ENCODE data around the gene GON7.
"Not testable (repeated sequence)": the region's sequence is repeated elsewhere in the genome, so short reads cannot be mapped to it uniquely, and the experiment has no call there.

GON7 gene

GRCh38 chr14:93175492-93175891 lies 31.4 kb downstream of the GON7 start:
- no peak for TF ChIP-seq CTCF (IDR thresholded peaks at IDR 0.05; ENCODE audit: unreplicated experiment in 3 of 3)
- Mint-ChIP-seq H3K27ac (no peak overlapping the region), H3K9me3 (no peaks in the 10 kb centered on the region), H3K27me3 (ENCODE audit: low read depth) (peaks cover 4% of the 10 kb centered on the region), H3K4me3 (no peak overlapping the region), H3K36me3 (ENCODE audit: low read depth) (no peaks in the 10 kb centered on the region), H3K4me1 (peaks cover 9% of the 10 kb centered on the region)

- H3K4me3 Mint-ChIP-seq; H3K27ac Mint-ChIP-seq; H3K9me3 Mint-ChIP-seq; H3K36me3 Mint-ChIP-seq (ENCODE audit: low read depth); H3K4me1 Mint-ChIP-seq; H3K27me3 Mint-ChIP-seq (ENCODE audit: low read depth): not testable (repeated sequence)
Observed at GRCh38 chr14:93174731-93175130, 32.1 kb downstream of the GON7 start.

GRCh38 chr14:93173943-93174395 lies 32.9 kb downstream of the GON7 start:
- Mint-ChIP-seq H3K4me3 (no peak overlapping the region), H3K9me3 (no peaks in the 10 kb centered on the region), H3K36me3 (ENCODE audit: low read depth) (no peaks in the 10 kb centered on the region), H3K4me1 (peaks cover 9% of the 10 kb centered on the region), H3K27me3 (ENCODE audit: low read depth) (peaks cover 4% of the 10 kb centered on the region), H3K27ac (no peak overlapping the region)
- TF ChIP-seq CTCF (IDR thresholded peaks at IDR 0.05; ENCODE audit: unreplicated experiment in 3 of 3) = no peak

- no peak overlapping the region for H3K27ac Mint-ChIP-seq
- H3K36me3 Mint-ChIP-seq (ENCODE audit: low read depth) = no peaks in the 10 kb centered on the region
- H3K4me1 Mint-ChIP-seq = peaks cover 6% of the 10 kb centered on the region
- no peak overlapping the region for H3K4me3 Mint-ChIP-seq
- H3K27me3 Mint-ChIP-seq (ENCODE audit: low read depth) = peaks cover 8% of the 10 kb centered on the region
- TF ChIP-seq CTCF (IDR thresholded peaks at IDR 0.05; ENCODE audit: unreplicated experiment in 3 of 3) = no peak
- no peaks in the 10 kb centered on the region for H3K9me3 Mint-ChIP-seq
Observed at GRCh38 chr14:93171376-93171775, 35.5 kb downstream of the GON7 start.

- H3K4me1 Mint-ChIP-seq; H3K4me3 Mint-ChIP-seq; H3K27ac Mint-ChIP-seq; H3K27me3 Mint-ChIP-seq (ENCODE audit: low read depth); H3K36me3 Mint-ChIP-seq (ENCODE audit: low read depth); H3K9me3 Mint-ChIP-seq: not testable (repeated sequence)
Observed at GRCh38 chr14:93170141-93170540, 36.7 kb downstream of the GON7 start.

GRCh38 chr14:93169619-93170018 lies 37.2 kb downstream of the GON7 start:
- H3K27ac Mint-ChIP-seq; H3K4me1 Mint-ChIP-seq; H3K36me3 Mint-ChIP-seq (ENCODE audit: low read depth); H3K27me3 Mint-ChIP-seq (ENCODE audit: low read depth); H3K4me3 Mint-ChIP-seq; H3K9me3 Mint-ChIP-seq: not testable (repeated sequence)

- not testable (repeated sequence) for H3K36me3 Mint-ChIP-seq (ENCODE audit: low read depth); H3K4me1 Mint-ChIP-seq; H3K4me3 Mint-ChIP-seq; H3K27ac Mint-ChIP-seq; H3K27me3 Mint-ChIP-seq (ENCODE audit: low read depth); H3K9me3 Mint-ChIP-seq
Observed at GRCh38 chr14:93168610-93169009, 38.3 kb downstream of the GON7 start.

- H3K4me1 Mint-ChIP-seq; H3K27me3 Mint-ChIP-seq (ENCODE audit: low read depth); H3K36me3 Mint-ChIP-seq (ENCODE audit: low read depth); H3K4me3 Mint-ChIP-seq; H3K9me3 Mint-ChIP-seq: not testable (repeated sequence)
- H3K27ac Mint-ChIP-seq = peak overlapping the region; percentile 63 to 90 (median 89)
Observed at GRCh38 chr14:93165271-93166265, 41.3 kb downstream of the GON7 start.

All from nephron (organoid).